SK-N-SH (cell line): ENCODE results near the gene SLC16A11.

Source experiments
- EP300 ChIP-seq, 2 experiments: IDR thresholded peaks; 2 replicates each; pipeline versions ENCODE4 v1.4.0 to v1.6.1; 2012; ENCODE audit warnings: borderline replicate concordance in 1 of 2, low read depth in 1 of 2, low read length in 1 of 2
- FOXM1 ChIP-seq: IDR thresholded peaks from 2 replicates; pipeline ENCODE4 v1.4.0; 2012; ENCODE audit warnings: low read depth, mild to moderate bottlenecking
- JUND ChIP-seq: IDR thresholded peaks from 2 replicates; pipeline ENCODE4 v1.4.0; 2012
- POLR2AphosphoS5 ChIP-seq: IDR thresholded peaks from 2 replicates; pipeline ENCODE4 v1.6.1; 2012; ENCODE audit warnings: low read depth, low read length
- RAD21 ChIP-seq: IDR thresholded peaks from 2 replicates; pipeline ENCODE4 v1.6.1; 2012; ENCODE audit warnings: mild to moderate bottlenecking, low read length
- TAF1 ChIP-seq: IDR thresholded peaks from 2 replicates; pipeline ENCODE4 v1.6.1; 2012; ENCODE audit warnings: low read depth, mild to moderate bottlenecking, low read length, moderate library complexity, borderline replicate concordance
- YY1 ChIP-seq: IDR thresholded peaks from 2 replicates; pipeline ENCODE4 v1.4.0; 2012; ENCODE audit warnings: low read depth, mild to moderate bottlenecking
- TF ChIP-seq, protein P1 (sequence below): IDR thresholded peaks from 2 replicates; pipeline ENCODE4 v1.6.1; 2012; ENCODE audit warnings: mild to moderate bottlenecking, low read depth, low read length, moderate library complexity
- TF ChIP-seq, protein P2 (sequence below): fragments of 200-600 bp; sonication (generic); IDR thresholded peaks from 2 replicates; pipeline ENCODE4 v1.6.1; 2017; ENCODE audit warnings: antibody characterized with exemption, mild to moderate bottlenecking, moderate library complexity
- TF ChIP-seq, protein P3 (sequence below): IDR thresholded peaks from 2 replicates; pipeline ENCODE4 v1.4.0; 2012; ENCODE audit warnings: low read depth, borderline replicate concordance
- TF ChIP-seq, protein P4 (sequence below): fragments of 150-350 bp; IDR thresholded peaks from 2 replicates; pipeline ENCODE4 v1.6.1; 2016; ENCODE audit warnings: mild to moderate bottlenecking, low read depth, low read length
- TF ChIP-seq, protein P5 (sequence below): fragments of 150-350 bp; IDR thresholded peaks from 2 replicates; pipeline ENCODE4 v1.6.1; 2017; ENCODE audit warnings: antibody characterized with exemption, low read length, low read depth, borderline replicate concordance

DNA sequence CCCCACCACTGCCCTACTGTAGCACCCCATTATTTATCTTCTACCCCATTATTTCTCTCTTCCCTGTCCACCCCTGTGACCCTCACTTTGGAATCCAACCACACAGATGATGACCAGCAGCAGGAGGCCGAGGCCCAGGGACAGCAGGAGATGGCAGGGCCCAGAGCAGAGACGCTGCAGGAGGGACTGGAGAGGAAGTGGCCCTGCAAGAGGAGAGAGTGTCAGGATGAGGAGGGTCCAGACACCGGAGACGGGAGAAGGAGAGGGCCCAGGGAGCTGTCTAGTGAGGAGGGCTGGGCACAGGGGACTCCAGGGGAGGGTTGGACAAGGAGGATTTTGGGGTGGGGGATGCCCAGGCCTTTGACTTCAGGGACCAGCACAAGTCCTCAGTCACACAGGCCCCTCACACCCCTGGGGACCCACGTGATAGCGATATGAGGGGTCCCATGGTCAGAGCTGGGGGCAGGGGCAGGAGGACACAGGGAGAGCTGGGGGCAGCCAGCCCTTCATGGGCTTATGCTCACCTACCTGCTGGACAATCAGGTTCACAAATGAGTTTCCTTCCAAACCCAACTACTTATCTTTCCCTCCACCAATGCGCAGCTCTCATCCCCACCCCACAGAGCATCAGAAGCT, 34.1 kb upstream of the SLC16A11 start:
- TF ChIP-seq EP300 (IDR thresholded peaks at IDR 0.05; ENCODE audit: borderline replicate concordance in 1 of 2, low read depth in 1 of 2, low read length in 1 of 2) = no peak
- no peak for TF ChIP-seq JUND
- TF ChIP-seq, protein P1, sequence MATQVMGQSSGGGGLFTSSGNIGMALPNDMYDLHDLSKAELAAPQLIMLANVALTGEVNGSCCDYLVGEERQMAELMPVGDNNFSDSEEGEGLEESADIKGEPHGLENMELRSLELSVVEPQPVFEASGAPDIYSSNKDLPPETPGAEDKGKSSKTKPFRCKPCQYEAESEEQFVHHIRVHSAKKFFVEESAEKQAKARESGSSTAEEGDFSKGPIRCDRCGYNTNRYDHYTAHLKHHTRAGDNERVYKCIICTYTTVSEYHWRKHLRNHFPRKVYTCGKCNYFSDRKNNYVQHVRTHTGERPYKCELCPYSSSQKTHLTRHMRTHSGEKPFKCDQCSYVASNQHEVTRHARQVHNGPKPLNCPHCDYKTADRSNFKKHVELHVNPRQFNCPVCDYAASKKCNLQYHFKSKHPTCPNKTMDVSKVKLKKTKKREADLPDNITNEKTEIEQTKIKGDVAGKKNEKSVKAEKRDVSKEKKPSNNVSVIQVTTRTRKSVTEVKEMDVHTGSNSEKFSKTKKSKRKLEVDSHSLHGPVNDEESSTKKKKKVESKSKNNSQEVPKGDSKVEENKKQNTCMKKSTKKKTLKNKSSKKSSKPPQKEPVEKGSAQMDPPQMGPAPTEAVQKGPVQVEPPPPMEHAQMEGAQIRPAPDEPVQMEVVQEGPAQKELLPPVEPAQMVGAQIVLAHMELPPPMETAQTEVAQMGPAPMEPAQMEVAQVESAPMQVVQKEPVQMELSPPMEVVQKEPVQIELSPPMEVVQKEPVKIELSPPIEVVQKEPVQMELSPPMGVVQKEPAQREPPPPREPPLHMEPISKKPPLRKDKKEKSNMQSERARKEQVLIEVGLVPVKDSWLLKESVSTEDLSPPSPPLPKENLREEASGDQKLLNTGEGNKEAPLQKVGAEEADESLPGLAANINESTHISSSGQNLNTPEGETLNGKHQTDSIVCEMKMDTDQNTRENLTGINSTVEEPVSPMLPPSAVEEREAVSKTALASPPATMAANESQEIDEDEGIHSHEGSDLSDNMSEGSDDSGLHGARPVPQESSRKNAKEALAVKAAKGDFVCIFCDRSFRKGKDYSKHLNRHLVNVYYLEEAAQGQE = no peak
- TF ChIP-seq, protein P2, sequence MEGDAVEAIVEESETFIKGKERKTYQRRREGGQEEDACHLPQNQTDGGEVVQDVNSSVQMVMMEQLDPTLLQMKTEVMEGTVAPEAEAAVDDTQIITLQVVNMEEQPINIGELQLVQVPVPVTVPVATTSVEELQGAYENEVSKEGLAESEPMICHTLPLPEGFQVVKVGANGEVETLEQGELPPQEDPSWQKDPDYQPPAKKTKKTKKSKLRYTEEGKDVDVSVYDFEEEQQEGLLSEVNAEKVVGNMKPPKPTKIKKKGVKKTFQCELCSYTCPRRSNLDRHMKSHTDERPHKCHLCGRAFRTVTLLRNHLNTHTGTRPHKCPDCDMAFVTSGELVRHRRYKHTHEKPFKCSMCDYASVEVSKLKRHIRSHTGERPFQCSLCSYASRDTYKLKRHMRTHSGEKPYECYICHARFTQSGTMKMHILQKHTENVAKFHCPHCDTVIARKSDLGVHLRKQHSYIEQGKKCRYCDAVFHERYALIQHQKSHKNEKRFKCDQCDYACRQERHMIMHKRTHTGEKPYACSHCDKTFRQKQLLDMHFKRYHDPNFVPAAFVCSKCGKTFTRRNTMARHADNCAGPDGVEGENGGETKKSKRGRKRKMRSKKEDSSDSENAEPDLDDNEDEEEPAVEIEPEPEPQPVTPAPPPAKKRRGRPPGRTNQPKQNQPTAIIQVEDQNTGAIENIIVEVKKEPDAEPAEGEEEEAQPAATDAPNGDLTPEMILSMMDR = no peak
- TF ChIP-seq POLR2AphosphoS5 = no peak
- TF ChIP-seq FOXM1 = no peak
- TF ChIP-seq, protein P3, sequence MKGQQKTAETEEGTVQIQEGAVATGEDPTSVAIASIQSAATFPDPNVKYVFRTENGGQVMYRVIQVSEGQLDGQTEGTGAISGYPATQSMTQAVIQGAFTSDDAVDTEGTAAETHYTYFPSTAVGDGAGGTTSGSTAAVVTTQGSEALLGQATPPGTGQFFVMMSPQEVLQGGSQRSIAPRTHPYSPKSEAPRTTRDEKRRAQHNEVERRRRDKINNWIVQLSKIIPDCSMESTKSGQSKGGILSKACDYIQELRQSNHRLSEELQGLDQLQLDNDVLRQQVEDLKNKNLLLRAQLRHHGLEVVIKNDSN = no peak
- TF ChIP-seq, protein P4, sequence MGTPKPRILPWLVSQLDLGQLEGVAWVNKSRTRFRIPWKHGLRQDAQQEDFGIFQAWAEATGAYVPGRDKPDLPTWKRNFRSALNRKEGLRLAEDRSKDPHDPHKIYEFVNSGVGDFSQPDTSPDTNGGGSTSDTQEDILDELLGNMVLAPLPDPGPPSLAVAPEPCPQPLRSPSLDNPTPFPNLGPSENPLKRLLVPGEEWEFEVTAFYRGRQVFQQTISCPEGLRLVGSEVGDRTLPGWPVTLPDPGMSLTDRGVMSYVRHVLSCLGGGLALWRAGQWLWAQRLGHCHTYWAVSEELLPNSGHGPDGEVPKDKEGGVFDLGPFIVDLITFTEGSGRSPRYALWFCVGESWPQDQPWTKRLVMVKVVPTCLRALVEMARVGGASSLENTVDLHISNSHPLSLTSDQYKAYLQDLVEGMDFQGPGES = no peak
- TF ChIP-seq, protein P5, sequence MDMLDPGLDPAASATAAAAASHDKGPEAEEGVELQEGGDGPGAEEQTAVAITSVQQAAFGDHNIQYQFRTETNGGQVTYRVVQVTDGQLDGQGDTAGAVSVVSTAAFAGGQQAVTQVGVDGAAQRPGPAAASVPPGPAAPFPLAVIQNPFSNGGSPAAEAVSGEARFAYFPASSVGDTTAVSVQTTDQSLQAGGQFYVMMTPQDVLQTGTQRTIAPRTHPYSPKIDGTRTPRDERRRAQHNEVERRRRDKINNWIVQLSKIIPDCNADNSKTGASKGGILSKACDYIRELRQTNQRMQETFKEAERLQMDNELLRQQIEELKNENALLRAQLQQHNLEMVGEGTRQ = no peak
- TF ChIP-seq TAF1 = no peak
- no peak for TF ChIP-seq YY1
- no peak for TF ChIP-seq RAD21
